IPS DF 4.7 (cell line): ENCODE data around the gene TDP2.
"Not testable (repeated sequence)": the region's sequence is repeated elsewhere in the genome, so short reads cannot be mapped to it uniquely, and the experiment has no call there.

ENCODE experiments used
- DNase-seq: peaks from one replicate; pipeline ENCODE4 v3.0.0-alpha.2; 2013; ENCODE audit warnings: low spot score; ENCODE audit errors: extremely low read depth

The TDP2 gene, protein sequence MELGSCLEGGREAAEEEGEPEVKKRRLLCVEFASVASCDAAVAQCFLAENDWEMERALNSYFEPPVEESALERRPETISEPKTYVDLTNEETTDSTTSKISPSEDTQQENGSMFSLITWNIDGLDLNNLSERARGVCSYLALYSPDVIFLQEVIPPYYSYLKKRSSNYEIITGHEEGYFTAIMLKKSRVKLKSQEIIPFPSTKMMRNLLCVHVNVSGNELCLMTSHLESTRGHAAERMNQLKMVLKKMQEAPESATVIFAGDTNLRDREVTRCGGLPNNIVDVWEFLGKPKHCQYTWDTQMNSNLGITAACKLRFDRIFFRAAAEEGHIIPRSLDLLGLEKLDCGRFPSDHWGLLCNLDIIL

DNA sequence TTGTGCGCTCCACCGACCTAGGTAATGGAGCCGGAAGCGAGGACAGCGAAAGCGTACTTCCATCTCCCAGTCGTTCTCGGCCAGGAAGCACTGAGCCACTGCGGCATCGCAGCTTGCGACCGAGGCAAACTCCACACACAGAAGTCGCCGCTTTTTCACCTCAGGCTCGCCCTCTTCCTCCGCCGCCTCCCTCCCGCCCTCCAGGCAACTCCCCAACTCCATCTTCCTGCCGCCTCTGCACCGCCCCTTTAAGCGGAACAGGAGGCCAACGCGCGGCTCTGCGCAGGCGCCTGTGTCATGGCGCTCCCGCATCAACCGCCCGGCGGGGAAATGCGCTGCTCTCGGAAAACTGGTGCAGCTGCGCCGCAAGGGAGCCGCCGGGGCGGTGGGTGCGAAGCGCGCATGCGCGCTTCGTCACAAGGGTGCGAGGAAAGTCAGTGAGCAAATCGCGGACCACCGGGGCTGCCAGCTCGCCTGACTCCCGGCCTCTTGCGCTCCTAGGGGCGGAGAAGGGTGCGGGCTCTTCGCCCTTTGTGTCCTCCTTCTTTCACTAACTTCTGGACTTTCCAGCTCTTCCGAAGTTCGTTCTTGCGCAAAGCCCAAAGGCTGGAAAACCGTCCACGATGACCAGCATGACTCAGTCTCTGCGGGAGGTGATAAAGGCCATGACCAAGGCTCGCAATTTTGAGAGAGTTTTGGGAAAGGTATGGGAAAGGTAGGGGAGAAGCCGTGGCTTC, at the start of gene TDP2, which contains the start of gene ACOT13:
TDP2 (minus strand) TSS at position 259 of the 737 bp plus-strand sequence; CDS start at position 222, 37 bp downstream.
ACOT13 (plus strand) TSS at position 437 of the 737 bp plus-strand sequence; CDS start at position 624, 187 bp downstream.
- DNase-seq, result peak; percentile 89

DNA sequence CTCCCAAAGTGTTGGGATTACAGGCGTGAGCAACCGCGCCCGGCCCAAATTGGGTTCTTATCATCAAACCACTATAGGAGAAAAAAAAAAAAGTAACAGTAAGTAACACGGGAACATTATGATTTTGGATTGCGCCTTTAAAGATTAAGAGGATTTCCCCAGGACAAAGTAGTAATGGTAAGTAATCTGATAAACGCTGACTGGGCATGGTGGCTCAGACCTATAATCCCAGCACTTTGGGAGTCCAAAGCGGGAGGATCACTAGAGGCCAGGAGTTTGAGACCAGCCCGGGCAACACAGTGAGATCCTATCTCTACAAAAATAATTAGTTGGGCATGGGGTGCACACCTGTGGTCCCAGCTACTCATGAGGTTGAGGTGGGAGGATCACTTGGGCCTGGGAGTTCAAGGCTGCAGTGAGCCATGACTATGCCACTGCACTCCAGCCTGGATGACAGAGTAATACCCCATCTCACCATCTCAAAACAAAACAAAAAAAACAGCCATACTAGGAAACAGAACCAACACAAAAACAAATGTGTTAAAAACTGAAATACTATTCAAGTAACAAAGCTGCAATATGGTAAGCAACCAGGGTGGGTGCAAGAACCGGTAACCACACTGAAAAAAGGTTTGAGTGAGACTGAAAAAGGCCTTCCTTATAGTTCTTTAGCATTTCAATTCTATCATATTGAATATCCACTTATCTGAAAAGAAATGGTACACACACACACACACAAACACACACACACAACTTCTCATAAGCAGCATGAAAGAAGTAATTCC, 44.0 kb upstream of the TDP2 start:
- no peak for DNase-seq

DNA sequence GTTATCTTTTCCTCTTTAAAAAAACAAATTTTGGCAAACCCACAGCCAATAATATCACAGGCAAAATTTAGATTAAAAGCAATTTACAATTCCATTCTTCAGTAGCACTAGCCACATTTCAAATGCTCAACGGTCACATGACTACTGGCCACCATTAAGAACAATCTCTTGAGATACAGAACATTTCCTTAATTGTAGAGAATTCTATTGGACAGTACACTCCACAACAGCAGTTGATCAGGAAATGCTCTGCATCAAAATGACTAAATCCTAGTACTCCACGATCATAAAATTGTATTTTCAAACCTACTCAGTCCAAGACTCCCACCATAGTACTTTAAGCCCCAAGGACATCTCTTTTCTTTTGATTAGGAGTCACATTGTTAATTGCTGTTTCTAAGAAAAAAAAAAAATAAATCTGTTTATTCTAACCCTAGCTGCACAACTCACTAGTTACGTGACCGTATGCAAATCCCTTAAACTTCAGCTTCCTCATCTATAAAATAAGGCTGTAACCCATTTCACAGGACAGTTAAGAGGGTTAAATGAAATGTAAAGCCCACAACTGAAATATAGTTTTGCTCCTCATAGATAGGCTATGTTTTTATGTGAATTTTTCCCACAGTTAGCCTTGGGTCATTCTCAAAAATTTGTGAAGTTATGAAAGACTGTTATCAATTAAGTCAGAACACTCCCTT, 42.5 kb upstream of the TDP2 start:
- no peak for DNase-seq

DNA sequence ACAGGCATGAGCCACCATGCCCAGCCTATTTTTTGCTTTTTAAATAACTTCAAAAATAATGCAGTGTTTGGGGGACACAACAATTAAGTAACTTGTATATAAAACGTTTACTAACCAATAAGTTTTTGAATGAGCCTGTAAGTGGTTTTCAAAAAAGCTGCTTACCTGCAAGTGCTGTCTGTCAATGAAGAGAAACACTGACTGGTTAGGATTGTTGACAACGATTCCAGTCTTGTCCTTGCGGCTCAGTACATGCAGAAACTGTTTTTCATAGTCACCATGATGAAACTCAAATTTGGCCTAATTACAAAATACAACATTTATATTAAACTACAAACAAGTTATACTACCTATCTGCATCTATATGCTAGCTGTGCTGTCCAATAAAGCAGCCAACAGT, 41.9 kb upstream of the TDP2 start:
- no peak for DNase-seq

DNA sequence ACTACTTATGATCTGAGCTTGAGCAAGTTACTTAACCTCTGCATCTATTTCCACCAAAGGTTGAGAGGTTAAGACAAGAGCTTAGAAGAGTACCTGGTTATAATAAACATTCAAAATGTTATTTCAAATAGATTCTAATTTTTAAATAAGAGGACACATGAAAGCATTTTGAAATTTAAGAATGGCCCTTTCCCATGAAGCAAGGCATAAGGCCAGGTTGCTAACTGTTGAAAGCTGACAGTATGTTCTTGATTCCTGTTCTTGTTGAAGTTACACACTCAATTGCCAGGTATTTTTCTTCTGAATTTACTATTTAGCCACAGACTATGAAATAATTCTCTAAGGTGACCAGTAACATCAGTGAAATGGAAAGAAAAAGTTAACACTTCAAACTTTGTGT, 37.8 kb upstream of the TDP2 start:
- DNase-seq, result no peak

DNA sequence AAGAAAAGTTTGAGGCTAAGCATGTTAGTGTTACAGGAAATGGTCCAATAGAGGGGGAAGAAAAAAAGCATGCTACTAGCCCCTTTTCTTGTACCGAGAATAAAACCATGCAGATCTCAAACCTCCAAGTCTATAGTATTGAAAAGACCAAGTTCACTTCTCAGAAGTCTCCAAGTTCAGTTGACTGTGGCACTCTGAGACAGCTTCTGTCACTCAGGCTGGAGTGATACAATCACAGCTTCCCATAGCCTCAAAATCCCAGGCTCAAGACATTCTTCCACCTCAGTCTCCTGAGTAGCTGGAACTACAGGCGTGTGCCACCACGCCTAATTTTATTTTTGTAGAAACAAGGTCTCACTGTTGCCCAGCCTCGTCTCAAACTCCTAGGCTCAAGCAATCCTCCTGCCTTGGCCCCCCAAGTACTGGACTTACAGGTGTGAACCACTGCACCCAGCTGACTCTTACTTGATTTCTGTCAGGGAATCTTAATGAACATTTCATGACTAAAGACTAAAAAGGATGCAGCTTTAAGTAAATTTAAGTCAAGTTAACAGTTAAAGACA, 36.1 kb upstream of the TDP2 start:
- no peak for DNase-seq

DNA sequence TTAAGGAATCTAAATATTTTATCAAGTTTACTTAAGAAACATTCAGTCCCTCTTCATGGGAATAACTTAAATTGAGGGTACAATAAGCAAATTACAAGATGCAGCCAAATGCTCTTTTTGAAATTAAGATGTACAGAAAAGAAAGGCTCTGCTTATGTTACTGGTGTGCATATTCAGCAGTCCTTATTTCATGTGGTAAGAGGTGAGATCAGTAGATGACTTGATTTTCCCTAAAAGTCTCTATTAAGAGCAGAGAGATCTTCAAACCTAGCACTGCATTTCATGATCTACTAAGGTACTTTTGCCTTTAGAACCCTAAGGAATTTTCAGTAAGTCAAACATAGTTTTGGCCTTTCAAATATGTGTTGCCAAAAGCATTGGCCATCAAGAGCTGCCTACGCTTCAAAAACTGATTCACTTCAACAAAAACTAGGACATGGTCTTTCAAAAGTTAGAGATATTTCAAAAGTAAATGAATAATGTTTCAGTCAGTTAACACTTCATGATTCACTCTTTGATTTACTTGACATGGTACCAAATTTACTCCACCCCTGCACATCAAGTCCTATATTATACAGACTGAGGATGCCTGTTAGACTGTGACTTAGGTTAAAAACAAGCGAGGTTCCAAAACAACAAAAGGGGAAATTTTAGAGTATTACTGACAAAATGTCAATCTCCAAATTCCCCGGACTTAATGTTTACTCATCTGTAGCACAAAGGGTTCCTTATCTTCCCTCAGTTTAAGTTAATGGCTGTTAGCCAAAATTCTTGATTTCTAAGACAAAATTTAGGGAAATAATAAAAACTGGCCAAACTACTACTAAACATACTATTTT, 33.0 kb upstream of the TDP2 start:
- DNase-seq, result no peak

DNA sequence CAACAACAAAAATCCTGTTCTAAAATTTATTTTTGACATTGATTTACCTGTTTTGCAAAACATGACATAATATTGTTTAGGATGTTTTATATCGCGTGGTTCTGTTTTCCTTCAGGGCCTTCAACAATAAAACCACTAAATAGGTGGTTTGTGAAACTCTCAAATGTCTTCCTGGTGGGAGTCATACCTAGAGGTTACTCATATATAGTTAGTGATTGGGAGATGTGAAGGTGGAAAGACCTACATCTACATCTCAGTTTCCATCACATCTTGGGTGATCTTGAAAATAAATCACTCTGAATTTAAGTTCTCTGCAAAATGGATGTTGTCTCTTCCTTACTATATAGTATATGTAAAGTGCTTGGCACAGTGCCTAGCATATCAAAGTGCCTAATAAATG, 29.4 kb upstream of the TDP2 start:
- no peak for DNase-seq

DNA sequence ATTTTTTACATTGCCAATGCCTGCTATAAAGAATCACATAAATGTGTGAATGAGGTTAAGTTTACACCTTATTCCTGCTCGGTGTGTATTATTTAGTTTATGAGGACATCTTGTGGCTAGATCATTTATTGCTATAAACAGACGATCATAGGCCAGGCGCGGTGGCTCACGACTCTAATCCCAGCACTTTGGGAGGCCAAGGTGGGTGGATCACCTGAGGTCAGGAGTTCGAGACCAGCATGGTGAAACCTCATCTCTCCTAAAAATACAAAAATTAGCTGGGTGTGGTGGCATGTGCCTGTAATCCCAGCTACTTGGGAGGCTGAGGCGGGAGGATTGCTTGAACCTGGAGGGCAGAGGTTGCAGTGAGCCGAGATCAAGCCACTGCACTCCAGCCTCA, 28.9 kb upstream of the TDP2 start:
- not testable (repeated sequence) for DNase-seq

DNA sequence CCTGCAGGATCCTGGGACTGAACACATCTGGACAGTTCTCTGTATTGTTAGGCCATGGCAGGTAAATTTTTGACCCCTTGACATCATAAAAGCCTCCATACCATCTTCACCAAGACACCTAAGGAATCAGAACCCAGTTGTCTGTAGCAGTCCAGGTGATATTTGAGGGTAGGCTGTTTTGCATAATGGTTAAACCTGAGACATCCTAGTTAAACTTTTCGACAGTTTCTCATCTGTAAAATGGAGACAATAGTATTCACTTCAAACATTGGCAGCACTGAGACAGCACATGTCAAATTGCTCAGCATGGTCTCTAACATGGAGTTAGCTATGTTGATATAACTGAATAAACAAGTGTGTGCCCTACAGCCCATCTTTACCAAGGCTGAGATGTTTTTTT, 27.5 kb upstream of the TDP2 start:
- DNase-seq, result no peak

DNA sequence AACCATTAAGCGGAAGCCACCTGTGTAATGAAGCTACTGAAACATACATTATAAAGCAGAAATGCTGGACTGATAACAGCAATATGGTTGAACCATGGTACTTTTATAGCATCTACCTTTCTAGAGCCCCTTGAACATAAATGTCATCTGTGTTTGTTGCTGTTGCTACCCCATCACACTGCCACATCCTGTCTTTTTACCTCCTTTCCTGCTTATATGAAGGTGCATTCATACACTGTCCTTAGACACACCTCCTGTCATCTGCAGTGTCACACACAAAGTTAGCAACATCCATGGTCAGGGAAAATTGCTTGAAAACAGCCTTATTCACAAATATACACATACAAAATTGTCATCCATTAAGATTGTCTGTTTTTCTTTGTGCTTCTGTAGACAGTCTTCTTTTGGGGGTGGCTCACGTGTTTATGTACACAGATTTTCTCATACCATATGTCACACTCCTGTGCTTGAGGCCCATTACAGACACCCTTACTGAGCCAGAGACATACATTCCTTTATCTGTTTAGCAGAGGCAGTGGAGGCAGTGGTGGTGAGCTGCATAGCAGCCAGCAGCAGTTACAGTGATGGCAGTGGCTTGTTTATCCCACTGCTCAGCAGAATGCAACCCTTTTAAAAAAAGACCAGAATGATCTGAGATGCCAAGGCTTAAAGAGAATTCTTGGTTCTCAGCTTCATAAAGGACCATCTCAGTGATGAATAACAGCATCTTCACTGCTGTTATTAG, 26.3 kb upstream of the TDP2 start:
- DNase-seq, result no peak

DNA sequence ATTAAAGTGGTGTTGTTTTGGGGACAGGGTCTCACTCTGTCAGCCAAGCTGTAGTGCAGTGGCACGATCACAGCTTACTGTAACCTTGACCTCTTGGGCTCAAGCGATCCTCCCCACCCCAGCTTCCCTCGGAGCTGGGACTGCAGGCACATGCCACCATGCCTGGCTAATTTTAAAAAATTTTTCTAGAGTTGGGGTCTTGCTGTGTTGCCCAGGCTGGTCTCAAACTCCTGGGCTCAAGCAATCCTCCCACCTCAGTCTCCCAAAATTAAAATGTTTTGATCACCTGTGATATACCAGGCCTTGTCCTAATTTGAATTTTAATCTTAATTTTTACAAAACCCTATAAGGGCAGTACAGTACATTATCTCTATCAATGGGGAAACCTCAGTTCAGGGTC, 25.7 kb upstream of the TDP2 start:
- DNase-seq, result no peak

DNA sequence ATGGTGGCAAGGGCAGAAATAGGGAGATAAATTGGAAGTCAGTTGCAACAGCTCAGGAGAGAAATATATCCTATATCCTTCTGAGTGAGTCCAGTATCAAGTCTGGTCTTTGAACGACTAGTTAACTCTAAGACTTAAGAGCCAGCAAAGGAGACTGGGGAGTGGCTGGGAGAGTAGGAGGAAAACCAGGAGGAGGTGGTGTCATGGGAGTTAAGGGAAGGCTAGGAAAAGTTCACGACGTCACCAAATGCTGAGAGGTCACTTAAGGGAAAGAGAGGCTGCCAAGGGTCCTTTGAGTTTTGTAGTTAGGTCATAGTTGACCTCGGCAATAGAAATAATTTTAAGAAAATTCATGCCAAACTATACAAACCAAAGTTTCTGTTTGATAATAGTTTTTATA, 25.3 kb upstream of the TDP2 start:
- no peak for DNase-seq

DNA sequence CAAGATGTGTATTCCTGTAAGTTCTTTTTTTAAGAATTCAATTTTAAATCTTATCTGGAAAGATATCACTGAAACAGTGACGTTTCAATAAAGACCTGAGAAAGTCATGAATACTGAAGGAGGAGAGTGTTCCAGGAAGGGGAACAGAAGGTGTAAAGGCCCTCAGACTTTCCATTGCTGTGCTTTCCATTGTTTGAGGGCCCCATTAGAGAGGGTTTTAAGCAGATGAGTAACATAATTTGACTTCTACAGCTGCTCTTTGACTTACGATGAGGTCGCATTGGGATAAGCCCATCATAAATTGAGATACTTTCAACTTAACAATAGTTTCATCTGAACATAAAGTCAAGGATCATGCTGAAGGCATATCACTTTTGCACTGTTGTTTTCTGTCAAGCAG, 24.9 kb upstream of the TDP2 start:
- no peak for DNase-seq

DNA sequence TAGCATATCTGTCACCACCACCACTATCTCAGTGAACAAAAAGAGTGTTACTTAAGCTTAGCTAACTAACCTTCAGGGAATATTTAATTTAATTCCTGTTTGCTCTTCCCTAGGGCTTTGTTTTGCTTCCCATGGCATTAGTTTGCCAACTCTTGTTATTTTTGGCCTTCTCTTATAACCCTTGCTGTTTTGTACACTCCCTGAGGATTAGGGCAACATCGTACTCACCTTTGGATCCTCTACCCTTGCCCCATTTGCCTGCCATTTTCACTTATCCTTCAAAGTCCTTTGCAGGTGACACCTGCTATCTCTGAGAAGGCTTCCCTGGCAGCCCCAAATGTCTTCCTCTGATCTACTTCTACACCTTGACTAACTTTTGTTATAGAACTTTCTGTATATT, 23.9 kb upstream of the TDP2 start:
- DNase-seq, result no peak

DNA sequence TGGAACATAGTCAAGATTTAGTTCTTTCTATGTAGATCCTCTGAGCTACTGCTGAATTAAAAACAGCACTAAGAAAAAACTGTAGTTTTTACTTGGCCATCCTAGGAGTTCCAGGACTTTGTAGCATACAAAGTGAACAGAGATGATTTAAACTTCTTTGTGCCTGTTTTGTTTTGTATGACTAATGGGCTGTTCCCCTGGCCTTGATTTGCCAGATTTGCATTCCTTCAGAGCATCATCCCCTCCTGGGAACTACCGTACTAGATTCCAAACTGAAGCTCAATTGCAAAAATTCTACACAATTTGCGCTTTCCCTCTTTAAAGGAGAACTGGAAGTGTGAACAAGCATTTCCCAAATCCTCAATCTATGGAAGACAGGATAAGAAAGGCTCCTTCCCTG, 23.3 kb upstream of the TDP2 start:
- no peak for DNase-seq

DNA sequence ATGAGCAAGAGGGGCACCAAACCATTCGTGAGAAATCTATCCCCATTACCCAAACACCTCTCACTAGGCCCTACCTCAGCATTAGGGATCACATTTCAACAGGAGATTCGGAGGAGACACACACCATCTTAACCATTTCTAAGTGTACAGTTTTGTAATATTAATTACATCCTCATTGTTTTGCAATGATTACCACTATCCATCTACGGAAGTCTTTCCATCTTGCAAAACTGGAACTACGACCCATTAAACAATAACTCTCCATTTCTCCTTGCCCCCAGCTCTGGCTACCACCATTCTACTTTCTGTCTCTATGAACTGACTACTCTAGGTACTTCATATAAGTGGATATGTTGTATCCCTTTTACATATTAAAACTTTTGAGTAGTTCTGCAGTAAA, 20.2 kb upstream of the TDP2 start:
- DNase-seq, result no peak

DNA sequence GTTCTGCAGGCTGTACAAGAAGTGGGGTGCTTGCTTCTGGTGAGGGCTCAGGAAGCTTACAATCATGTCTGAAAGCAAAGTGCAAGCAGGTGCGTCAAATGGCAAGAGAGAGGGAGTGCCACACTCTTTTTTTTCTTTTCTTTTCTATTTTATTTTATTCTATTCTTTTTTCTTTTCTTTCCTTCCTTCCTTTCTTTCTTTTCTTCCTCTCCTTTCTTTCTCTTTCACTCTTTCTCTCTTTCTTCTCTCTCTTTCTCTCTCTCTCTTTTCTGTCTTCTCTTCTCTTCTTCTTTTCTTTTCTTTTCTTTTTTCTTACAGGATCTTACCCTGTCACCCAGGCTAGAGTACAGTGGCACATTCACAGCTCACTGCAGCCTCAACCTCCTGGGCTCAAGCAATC, 19.7 kb upstream of the TDP2 start:
- no peak for DNase-seq
